Parathyroid adenoma (tissue), 2 donors: ENCODE measurements around the gene MED13L.

ENCODE experiments used
- H2AFZ ChIP-seq: fragments of 300-600 bp; sonication (generic); one replicate; pipeline ENCODE4 v1.7.0; 2017; ENCODE audit warnings: antibody characterized with exemption, mild to moderate bottlenecking
- H3K27ac ChIP-seq: fragments of 300-600 bp; sonication (generic); one replicate; pipeline ENCODE4 v1.7.0; 2017
- H3K27me3 ChIP-seq: fragments of 300-600 bp; sonication (generic); one replicate; pipeline ENCODE4 v1.7.0; 2017; ENCODE audit warnings: low read length; ENCODE audit not compliant: control insufficient read depth, insufficient read depth
- H3K36me3 ChIP-seq: fragments of 300-600 bp; sonication (generic); one replicate; pipeline ENCODE4 v1.7.0; 2017; ENCODE audit warnings: low read length; ENCODE audit not compliant: control insufficient read depth, insufficient read depth
- H3K4me1 ChIP-seq: fragments of 300-600 bp; sonication (generic); one replicate; pipeline ENCODE4 v1.7.0; 2017; ENCODE audit warnings: control low read depth
- H3K4me2 ChIP-seq: fragments of 300-600 bp; sonication (generic); one replicate; pipeline ENCODE4 v1.7.0; 2017; ENCODE audit warnings: low read length
- H3K4me3 ChIP-seq: fragments of 300-600 bp; sonication (generic); one replicate; pipeline ENCODE4 v1.7.0; 2017; ENCODE audit warnings: low read depth, low read length
- H3K79me2 ChIP-seq: fragments of 300-600 bp; sonication (generic); one replicate; pipeline ENCODE4 v1.7.0; 2017; ENCODE audit warnings: control low read depth
- H3K9ac ChIP-seq: fragments of 300-600 bp; sonication (generic); one replicate; pipeline ENCODE4 v1.7.0; 2017; ENCODE audit warnings: mild to moderate bottlenecking
- H3K9me3 ChIP-seq: fragments of 300-600 bp; sonication (generic); one replicate; pipeline ENCODE4 v1.7.0; 2017; ENCODE audit warnings: low read length; ENCODE audit not compliant: control insufficient read depth
- TF ChIP-seq, protein P1 (sequence below): fragments of 300-600 bp; sonication (generic); IDR thresholded peaks from one replicate; pipeline ENCODE4 v1.7.0; 2017; ENCODE audit warnings: antibody characterized with exemption, mild to moderate bottlenecking
- donor health status: primary hyperparathyroidism.

MED13L gene

DNA sequence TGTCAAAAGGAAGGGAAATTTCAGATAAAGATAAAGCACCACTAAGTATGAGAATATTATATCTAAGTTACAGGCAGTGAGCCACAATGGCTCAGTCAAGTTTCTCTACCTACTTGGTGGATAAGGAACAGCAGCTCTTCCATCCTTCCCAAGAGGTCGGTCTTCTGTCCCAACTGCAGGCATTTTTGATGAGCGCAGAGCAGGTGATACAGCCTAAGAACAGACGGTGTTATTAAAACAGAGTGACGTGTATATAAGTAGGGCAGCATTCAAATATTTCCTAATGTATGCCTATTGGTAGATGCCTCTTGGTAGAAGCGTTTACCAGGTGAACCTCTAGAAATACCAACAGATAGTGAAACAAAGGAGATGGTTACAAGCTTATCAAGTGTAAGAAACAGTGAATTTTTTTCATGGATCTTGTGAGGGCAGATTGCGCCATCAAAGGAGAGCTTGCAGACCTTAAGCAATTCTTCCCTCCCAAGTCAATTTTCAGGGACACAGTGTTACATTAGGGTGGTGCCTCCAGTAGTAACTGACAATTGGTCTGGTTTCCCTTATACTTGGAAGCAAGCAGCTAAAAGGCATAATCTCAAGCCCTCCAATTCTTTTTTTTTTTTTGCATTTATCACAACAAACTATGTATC is 274.5 kb downstream of the MED13L start:
- H3K4me2 ChIP-seq: no peak overlapping the region
- H3K27me3 ChIP-seq: no peaks in the 10 kb centered on the region
- no peaks in the 10 kb centered on the region for H3K79me2 ChIP-seq
- no peak overlapping the region for H3K9ac ChIP-seq
- H3K4me1 ChIP-seq: peaks cover 4% of the 10 kb centered on the region
- no peak overlapping the region for H3K27ac ChIP-seq
- TF ChIP-seq, protein P1, sequence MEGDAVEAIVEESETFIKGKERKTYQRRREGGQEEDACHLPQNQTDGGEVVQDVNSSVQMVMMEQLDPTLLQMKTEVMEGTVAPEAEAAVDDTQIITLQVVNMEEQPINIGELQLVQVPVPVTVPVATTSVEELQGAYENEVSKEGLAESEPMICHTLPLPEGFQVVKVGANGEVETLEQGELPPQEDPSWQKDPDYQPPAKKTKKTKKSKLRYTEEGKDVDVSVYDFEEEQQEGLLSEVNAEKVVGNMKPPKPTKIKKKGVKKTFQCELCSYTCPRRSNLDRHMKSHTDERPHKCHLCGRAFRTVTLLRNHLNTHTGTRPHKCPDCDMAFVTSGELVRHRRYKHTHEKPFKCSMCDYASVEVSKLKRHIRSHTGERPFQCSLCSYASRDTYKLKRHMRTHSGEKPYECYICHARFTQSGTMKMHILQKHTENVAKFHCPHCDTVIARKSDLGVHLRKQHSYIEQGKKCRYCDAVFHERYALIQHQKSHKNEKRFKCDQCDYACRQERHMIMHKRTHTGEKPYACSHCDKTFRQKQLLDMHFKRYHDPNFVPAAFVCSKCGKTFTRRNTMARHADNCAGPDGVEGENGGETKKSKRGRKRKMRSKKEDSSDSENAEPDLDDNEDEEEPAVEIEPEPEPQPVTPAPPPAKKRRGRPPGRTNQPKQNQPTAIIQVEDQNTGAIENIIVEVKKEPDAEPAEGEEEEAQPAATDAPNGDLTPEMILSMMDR: no peak
- H3K36me3 ChIP-seq: no peaks in the 10 kb centered on the region
- H2AFZ ChIP-seq: no peak overlapping the region
- H3K9me3 ChIP-seq: no peaks in the 10 kb centered on the region
- no peak overlapping the region for H3K4me3 ChIP-seq

DNA sequence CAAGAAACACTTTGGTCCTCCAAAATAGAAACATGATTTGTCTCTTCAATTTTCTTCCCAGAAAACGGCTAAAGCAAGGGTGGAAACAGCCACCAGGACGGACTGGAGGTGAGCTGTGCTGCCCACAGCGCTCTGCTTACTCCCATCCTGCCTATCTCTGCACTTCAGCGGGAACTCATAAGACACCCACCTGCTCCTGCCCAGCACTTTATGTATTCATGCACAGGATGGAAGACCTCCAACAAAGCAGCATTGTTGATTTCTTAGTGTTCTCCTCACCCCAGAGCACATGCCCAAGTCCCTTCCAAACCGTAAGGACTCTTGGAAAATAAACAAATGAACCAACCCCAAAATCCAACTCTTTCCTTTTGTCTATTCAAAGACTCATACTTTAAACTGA is 277.2 kb downstream of the MED13L start:
- H3K9ac ChIP-seq: no peak overlapping the region
- H3K4me2 ChIP-seq: no peak overlapping the region
- no peak overlapping the region for H2AFZ ChIP-seq
- no peaks in the 10 kb centered on the region for H3K9me3 ChIP-seq
- H3K79me2 ChIP-seq: peaks cover 10% of the 10 kb centered on the region
- H3K27ac ChIP-seq: no peak overlapping the region
- no peaks in the 10 kb centered on the region for H3K36me3 ChIP-seq
- H3K27me3 ChIP-seq: no peaks in the 10 kb centered on the region
- TF ChIP-seq, protein P1: no peak
- no peaks in the 10 kb centered on the region for H3K4me1 ChIP-seq
- no peak overlapping the region for H3K4me3 ChIP-seq

DNA sequence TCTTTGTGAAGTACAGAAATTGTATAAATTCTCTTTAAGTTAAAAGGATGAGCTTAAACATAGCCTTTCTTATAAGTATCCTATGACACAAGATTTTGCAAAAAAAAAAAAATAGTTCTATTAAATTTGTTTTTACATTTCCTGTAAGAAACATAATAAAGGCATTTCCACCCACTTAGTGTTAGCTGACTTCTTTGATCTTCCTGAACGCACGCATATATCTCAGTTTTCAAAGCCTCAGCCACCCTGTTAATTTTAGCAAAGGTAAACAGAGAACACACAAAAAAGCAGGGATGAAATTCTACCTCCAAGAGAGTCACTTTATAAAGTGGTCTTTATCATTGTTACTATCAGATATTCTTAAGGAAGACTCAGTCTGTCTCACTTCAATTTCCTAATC is 277.9 kb downstream of the MED13L start:
- TF ChIP-seq, protein P1: no peak
- H3K4me2 ChIP-seq: no peak overlapping the region
- H3K9ac ChIP-seq: no peak overlapping the region
- no peak overlapping the region for H2AFZ ChIP-seq
- H3K4me3 ChIP-seq: no peak overlapping the region
- no peaks in the 10 kb centered on the region for H3K27me3 ChIP-seq
- peaks cover 10% of the 10 kb centered on the region for H3K79me2 ChIP-seq
- no peaks in the 10 kb centered on the region for H3K36me3 ChIP-seq
- H3K4me1 ChIP-seq: no peaks in the 10 kb centered on the region
- H3K9me3 ChIP-seq: no peaks in the 10 kb centered on the region
- no peak overlapping the region for H3K27ac ChIP-seq

DNA sequence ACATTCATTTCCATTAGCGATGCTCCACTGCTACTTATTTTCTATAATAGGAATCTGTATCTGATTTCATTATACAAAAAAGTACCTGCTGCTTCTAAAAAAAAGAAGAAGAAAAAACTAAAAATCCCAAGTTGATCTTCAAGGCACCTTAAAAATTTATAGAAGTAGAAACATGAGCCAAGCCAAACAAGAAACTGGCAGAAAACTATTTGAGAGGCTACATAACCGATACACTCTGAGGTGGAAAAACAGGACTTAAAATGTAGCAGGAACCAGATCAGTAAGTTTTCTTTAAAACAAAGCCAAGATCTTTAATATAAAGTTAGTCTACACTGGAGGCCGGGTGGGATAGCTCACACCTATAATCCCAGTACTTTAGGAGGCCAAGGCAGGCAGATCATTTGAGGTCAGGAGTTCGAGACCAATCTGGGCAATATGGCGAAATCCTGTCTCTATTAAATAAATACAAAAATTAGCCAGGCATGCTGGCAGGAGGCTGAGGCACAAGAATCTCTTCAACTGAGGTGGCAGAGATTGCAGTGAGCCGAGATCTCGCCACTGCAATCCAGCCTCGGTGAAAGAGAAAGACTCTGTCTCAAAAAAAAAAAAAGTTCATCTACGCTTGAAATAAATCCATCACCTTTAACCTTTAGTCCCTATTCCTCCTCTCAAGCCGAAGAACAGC is 278.6 kb downstream of the MED13L start:
- Histone ChIP-seq H3K9ac (no peak overlapping the region), H3K4me1 (no peaks in the 10 kb centered on the region), H3K27me3 (no peaks in the 10 kb centered on the region), H3K9me3 (no peaks in the 10 kb centered on the region), H3K4me3 (no peak overlapping the region), H2AFZ (no peak overlapping the region), H3K79me2 (peaks cover 10% of the 10 kb centered on the region), H3K4me2 (no peak overlapping the region), H3K27ac (no peak overlapping the region), H3K36me3 (no peaks in the 10 kb centered on the region)
- TF ChIP-seq, protein P1: no peak
